Neutrophil (primary cell): Measurements from ENCODE around the gene TIAM1.

ENCODE experiments used
- H3K27ac ChIP-seq: fragments of 200-600 bp; sonication (generic); 2 replicates; pipeline ENCODE4 v1.5.1; 2016; ENCODE audit warnings: mild to moderate bottlenecking, moderate library complexity
- H3K27me3 ChIP-seq: fragments of 200-600 bp; sonication (generic); 2 replicates; pipeline ENCODE4 v1.6.0; 2016; ENCODE audit warnings: mild to moderate bottlenecking
- H3K36me3 ChIP-seq: fragments of 200-600 bp; sonication (generic); 2 replicates; pipeline ENCODE4 v1.5.1; 2017
- H3K4me1 ChIP-seq, 2 experiments: fragments of 200-600 bp in 1 of 2; sonication (generic) in 1 of 2; 1 replicate in 1 of 2; 2 replicates in 1 of 2; pipeline versions ENCODE4 v1.5.1 to v1.6.1; 2013 to 2016; ENCODE audit warnings: low read depth in 1 of 2, low read length in 1 of 2, mild to moderate bottlenecking in 1 of 2, moderate library complexity in 1 of 2; ENCODE audit not compliant: control insufficient read depth in 1 of 2, insufficient read depth in 1 of 2
- H3K4me3 ChIP-seq, 2 experiments: fragments of 200-600 bp in 1 of 2; sonication (generic) in 1 of 2; 1 replicate in 1 of 2; 2 replicates in 1 of 2; pipeline ENCODE4 v1.5.1; 2013 to 2016; ENCODE audit warnings: low read depth in 1 of 2, low read length in 1 of 2, mild to moderate bottlenecking in 1 of 2, moderate library complexity in 1 of 2
- H3K9me3 ChIP-seq: fragments of 200-600 bp; sonication (generic); 2 replicates; pipeline ENCODE4 v1.5.1; 2016
- TF ChIP-seq, protein P1 (sequence below): fragments of 200-600 bp; sonication (generic); IDR thresholded peaks from 2 replicates; pipeline ENCODE4 v1.5.1; 2016; ENCODE audit warnings: antibody characterized with exemption

TIAM1 gene

GRCh38 chr21:31349208-31349607 is 5.1 kb upstream of the TIAM1 start:
- H3K27me3 ChIP-seq, result peaks cover 17% of the 10 kb centered on the region
- H3K9me3 ChIP-seq, result no peaks in the 10 kb centered on the region
- H3K27ac ChIP-seq, result no peak overlapping the region
- TF ChIP-seq, protein P1, sequence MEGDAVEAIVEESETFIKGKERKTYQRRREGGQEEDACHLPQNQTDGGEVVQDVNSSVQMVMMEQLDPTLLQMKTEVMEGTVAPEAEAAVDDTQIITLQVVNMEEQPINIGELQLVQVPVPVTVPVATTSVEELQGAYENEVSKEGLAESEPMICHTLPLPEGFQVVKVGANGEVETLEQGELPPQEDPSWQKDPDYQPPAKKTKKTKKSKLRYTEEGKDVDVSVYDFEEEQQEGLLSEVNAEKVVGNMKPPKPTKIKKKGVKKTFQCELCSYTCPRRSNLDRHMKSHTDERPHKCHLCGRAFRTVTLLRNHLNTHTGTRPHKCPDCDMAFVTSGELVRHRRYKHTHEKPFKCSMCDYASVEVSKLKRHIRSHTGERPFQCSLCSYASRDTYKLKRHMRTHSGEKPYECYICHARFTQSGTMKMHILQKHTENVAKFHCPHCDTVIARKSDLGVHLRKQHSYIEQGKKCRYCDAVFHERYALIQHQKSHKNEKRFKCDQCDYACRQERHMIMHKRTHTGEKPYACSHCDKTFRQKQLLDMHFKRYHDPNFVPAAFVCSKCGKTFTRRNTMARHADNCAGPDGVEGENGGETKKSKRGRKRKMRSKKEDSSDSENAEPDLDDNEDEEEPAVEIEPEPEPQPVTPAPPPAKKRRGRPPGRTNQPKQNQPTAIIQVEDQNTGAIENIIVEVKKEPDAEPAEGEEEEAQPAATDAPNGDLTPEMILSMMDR, result no peak
- no peak overlapping the region for H3K4me3 ChIP-seq
- H3K4me1 ChIP-seq, result no peaks in the 10 kb centered on the region
- H3K36me3 ChIP-seq, result no peaks in the 10 kb centered on the region

- no peak overlapping the region for H3K27ac ChIP-seq
- TF ChIP-seq, protein P1, result no peak
Measured at GRCh38 chr21:31348188-31348587, 4.1 kb upstream of the TIAM1 start.

DNA sequence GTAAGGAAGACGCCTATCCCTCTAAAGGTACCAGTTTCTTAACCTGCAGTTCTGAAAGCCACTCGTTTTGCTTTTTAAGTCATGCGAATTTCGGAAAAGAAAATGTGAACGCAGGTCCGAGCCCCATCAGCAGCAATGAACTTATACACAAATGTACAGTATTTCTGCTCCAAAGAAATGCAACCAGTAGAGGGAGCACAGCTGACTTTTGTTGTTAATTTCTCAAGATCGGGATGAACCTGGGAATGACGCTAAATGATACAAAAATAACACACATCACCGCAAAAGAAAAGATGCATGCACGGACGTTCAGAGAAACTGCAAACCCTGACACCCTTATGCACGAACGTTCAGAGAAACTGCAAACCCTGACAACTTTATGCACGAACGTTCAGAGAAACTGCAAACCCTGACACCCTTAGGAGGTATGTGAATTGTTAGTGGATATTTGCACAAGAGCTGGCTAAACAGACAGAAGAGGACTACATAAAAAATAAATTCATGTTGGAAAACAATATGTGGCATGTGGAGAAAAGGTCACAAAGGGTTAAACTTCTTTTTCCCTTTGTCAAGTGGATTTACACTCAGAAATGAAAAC is 3.5 kb upstream of the TIAM1 start:
- Histone ChIP-seq H3K4me1 (no peaks in the 10 kb centered on the region), H3K27me3 (peaks cover 34% of the 10 kb centered on the region), H3K36me3 (no peaks in the 10 kb centered on the region), H3K4me3 (no peak overlapping the region), H3K27ac (no peak overlapping the region), H3K9me3 (no peaks in the 10 kb centered on the region)
- TF ChIP-seq, protein P1, result no peak

More at GRCh38 chr21:31348188-31348587, 4.1 kb upstream of the TIAM1 start:
- H3K4me1 ChIP-seq, result no peaks in the 10 kb centered on the region
- H3K36me3 ChIP-seq, result no peaks in the 10 kb centered on the region
- H3K9me3 ChIP-seq, result no peaks in the 10 kb centered on the region
- H3K4me3 ChIP-seq, result no peak overlapping the region
- H3K27me3 ChIP-seq, result peaks cover 27% of the 10 kb centered on the region

- H3K36me3 ChIP-seq, result no peaks in the 10 kb centered on the region
- H3K4me1 ChIP-seq, result no peaks in the 10 kb centered on the region
- H3K27ac ChIP-seq, result no peak overlapping the region
- TF ChIP-seq, protein P1, result no peak
- H3K27me3 ChIP-seq, result peaks cover 46% of the 10 kb centered on the region
- no peaks in the 10 kb centered on the region for H3K9me3 ChIP-seq
- H3K4me3 ChIP-seq, result no peak overlapping the region
Measured at GRCh38 chr21:31346256-31346821, 2.3 kb upstream of the TIAM1 start.

DNA sequence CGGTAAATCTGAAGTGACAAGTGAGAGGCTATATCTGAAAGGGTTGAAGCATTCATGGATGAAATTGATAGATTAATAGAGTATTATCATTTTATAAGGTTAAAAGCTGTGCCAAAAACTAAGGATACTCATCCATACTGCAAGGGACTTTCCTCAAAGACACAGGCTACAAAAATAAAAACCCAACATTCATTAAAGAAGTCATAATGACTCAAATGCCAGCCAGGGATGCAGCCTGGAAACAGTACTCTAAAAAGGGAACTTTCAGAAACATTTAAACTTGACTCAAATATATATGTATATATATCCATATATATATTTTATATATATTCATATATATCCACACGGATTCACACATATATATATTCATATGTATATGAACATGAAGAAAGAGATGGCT is 1.1 kb upstream of the TIAM1 start:
- TF ChIP-seq, protein P1, result no peak
- Histone ChIP-seq H3K4me3 (no peak overlapping the region), H3K4me1 (no peaks in the 10 kb centered on the region), H3K27me3 (peaks cover 51% of the 10 kb centered on the region), H3K9me3 (no peaks in the 10 kb centered on the region), H3K27ac (no peak overlapping the region), H3K36me3 (no peaks in the 10 kb centered on the region)
